Stimulated activated CD8-positive, alpha-beta memory T cell treated with anti-CD3 and anti-CD28 coated beads, Interleukin-2, amount 100 ng/mL, for 48 hours (primary cell): ENCODE results near the gene HHIP.

Source experiments
- DNase-seq, 2 donors: peaks; one replicate each; pipeline ENCODE4 v3.0.0-alpha.2; 2020; ENCODE audit warnings: low read depth in 2 of 2

The HHIP gene

GRCh38 chr4:144645631-144646522 is at the start of gene HHIP:
Gene HHIP (plus strand): TSS chr4:144646156. CDS start chr4:144646676, 520 bp downstream.
- DNase-seq = no peak

DNA sequence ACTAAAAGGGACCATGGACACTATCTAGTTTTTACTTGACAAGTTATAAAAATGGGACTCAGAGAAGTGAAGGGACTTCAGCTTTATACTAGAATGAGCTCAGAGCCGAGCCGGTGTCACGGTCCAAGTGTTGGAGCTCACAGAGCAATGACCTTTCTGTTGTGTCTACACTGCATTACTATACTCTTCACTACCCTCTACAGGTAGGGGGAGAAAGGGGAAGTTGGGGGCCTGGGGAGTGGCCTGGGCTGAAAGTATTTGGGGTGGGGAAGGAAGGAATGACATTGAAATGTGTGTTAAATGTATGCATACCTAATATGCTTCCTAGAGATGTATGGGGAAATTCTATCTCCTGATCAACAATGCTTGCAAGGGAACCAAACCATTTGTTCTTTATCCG is 48.8 kb upstream of the HHIP start:
- DNase-seq = no peak

GRCh38 chr4:144599621-144600020 is 46.3 kb upstream of the HHIP start:
- DNase-seq = no peak

DNA sequence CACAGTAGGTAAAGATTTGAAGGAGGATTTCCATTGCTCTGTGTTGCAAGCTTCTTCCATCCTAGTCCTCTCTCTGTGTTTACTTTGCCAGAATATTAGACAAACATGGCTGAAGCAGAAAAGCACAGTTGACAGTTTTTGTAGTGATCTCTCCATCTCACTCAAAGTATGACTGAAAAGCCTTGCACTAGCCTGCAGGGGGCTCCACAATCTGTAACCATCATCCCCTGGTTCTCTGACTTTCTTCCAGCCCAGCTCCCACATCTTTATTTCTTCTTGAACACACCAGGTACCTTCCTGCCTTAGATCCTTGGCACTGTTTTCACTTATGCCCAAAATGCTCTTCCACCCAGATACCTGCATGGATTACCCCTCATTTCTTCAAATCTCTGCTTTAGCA is 34.1 kb upstream of the HHIP start:
- no peak for DNase-seq

GRCh38 chr4:144614850-144615585 is 30.9 kb upstream of the HHIP start:
- DNase-seq = no peak

DNA sequence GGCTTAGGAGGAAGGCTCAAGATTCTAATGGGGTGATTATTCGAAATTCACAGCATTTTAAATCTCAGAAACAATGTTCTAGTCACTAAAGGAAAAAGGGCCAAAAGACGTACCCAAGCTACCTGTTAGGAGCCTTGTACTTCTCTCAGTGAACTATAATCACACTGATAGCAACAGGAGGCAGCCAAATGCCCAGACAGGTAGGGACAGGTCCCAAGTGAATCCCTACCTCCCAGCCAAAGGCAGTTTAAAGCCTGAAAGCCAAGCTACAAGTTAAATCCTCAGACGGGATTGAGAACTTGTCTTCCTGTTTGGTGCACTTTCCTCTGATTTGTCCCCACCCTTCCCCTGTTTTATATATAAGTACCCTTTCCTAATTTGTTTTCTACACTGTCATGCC is 24.3 kb upstream of the HHIP start:
- no peak for DNase-seq

- DNase-seq = no peak
These were observed 18.3 kb upstream of the HHIP start for GRCh38 chr4:144627663-144628076.

DNA sequence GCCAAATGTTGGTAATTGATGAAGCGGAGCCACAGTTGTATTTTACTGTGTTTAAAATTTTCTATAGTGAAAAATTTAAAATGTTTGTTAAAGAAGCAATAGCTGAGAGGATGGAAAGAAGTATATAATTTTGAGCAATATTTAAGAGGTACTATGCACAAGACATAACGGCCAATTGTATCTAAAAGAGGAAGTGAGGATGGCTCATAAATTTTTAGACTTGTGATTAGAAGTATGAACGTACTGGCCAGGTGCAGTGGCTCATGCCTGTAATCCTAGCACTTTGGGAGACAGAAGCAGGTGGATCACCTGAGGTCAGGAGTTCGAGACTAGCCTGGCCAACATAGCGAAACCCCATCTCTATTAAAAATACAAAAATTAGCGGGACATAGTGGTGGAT is 12.7 kb upstream of the HHIP start:
- no peak for DNase-seq

- DNase-seq = no peak
These were observed 10.8 kb upstream of the HHIP start for GRCh38 chr4:144634978-144635747.

DNA sequence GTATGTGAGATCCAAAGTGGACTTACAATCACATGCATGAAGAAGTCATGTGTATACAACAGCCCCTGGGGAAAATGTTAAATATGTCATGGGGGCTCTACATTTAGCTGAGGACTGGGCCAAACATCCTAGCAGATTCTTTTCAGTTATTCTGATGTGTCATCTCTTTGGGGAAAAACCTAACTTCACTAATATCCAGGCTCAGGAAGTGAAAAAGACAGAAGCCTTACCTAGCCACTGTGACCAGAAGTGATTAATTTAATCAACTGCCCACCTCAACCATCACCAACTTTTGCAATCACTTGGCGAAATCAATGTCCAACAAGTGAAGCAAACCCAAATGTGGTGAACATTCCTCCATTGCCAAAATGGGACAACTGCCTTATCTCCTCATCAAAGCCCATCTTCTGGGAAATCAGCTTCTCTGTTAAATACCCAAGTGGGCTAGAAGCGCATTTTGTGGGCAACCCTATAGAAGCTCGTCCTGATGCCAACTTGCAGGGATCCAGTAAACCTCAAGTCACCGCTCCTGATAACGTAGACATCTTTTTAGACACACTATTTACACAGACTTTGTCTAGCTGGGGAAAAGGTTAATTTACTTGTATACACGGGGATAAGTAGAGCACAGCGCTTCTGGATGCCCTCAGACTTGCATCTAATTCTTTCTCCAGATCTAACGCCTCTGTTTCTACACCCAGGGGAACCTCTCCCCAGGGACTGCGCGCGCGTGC is 1.4 kb upstream of the HHIP start:
- DNase-seq = no peak

GRCh38 chr4:144645102-144645630 is 790 bp upstream of the HHIP start:
- no peak for DNase-seq

DNA sequence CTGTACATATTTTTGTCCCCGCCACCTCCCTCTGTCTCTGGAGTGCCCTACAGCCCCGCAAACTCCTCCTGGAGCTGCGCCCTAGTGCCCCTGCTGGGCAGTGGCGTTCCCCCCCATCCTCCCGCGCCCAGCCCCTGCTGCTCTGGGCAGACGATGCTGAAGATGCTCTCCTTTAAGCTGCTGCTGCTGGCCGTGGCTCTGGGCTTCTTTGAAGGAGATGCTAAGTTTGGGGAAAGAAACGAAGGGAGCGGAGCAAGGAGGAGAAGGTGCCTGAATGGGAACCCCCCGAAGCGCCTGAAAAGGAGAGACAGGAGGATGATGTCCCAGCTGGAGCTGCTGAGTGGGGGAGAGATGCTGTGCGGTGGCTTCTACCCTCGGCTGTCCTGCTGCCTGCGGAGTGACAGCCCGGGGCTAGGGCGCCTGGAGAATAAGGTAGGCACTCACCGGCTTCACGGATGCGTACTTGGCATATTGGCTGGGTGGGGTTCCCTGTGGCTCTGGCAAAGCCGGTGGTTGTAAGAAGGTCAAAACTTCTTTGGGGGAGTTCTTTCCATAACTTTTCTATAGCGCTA is 653 bp downstream of the HHIP start:
- no peak for DNase-seq

- no peak for DNase-seq
These were observed 1.2 kb downstream of the HHIP start for GRCh38 chr4:144647095-144647561.

DNA sequence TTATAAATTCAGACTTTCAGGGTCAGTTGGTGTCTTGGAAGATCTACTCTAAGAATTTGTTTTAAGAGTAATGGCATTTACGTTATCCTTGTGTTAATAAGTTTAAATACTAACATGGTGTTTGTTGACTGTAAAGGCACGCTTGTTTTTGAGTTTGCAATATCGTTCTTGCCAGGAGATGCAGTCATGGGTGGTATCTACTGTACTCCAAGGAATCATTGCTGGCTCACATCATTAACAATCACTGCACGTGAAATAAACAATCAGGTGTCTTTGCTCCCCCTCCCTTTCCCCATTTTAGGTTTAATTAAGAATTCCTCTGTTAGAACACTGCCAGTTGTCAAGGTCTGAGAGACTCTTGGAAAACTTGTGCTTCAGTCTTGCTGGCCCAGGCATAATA is 1.6 kb downstream of the HHIP start:
- DNase-seq = no peak

- no peak for DNase-seq
These were observed 2.1 kb downstream of the HHIP start for GRCh38 chr4:144648042-144648441.

DNA sequence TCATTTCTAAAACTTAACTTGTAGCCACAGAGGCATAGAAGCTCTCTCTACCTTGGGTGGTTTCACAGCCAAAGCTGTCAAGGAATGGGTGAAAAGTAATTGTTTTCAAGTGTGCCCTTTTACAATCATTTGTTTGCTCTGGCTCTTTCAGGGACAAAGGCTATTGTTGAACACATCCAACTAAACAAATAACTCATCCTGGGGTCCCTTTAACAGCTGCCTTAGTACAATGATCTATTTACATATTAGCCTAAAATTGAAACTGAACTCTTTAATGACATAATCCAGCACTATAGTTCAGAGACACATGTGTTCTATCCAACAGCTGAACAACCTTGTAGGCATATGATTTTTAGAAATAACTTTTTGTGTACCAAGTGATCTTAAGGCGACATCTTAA is 3.7 kb downstream of the HHIP start:
- no peak for DNase-seq

DNA sequence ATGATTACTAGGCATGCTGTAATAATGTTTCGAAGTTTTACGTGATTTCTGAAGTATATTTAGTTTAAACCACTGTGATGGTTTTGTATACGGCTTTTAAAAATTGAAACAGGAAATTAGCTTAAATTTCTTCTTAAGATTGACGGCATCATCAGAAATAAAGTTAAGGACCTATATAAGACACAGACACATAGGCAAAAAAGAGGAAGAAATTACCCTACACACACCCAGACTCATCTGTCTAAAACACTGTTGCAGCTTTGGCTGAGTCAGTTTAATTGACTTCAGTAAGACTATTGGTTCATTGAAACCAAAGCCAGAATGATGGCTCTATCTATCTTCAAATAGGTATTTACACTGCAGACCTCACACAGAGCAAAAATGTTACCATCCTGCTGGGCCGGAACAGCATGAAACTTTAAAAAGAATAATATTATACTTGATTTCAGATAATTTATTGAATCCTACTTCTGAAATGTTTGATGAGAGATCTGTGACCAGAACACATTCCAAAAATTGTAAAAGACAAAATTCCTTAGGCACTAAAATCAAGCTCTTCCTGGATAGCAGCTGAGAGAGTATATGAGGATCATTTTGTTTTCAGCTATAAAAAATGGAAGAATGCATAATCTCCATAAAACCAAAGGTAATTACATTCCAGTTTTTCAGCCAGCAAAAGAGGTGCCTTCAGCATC is 4.5 kb downstream of the HHIP start:
- no peak for DNase-seq

DNA sequence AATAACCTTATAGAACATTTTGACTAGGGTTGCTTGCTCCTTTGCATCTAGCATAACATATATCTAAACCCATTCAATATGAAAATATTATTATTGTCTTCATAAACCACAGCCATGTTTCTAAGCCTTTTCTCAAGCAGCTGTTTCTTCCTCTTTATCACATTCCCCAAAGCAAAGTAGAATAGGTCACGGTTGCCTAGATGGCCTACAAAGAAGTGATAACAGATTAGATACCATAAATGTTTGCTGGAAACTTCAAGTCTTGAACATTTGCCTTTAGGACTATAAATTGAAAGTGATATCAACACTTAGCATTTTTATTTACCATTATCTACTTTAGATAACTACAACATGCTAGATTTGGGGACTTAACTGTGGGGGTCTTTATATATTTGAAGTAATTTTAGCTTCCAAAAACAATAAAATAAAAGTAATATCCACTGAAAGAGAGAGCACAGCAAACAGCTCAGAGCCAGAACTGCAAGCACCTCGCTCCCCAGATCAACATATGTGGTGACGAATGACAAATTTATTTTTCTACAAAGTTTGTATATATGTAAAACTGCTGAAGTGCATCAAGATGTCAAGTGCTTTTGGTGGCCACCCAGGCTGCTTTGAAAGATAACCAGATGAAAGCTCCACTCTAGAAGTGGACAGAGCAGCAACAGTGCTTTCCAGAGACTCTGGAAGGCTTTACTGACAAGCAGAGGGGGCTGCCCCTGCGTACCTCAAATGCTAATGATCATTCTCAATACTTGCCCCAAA is 8.0 kb downstream of the HHIP start:
- DNase-seq = no peak

DNA sequence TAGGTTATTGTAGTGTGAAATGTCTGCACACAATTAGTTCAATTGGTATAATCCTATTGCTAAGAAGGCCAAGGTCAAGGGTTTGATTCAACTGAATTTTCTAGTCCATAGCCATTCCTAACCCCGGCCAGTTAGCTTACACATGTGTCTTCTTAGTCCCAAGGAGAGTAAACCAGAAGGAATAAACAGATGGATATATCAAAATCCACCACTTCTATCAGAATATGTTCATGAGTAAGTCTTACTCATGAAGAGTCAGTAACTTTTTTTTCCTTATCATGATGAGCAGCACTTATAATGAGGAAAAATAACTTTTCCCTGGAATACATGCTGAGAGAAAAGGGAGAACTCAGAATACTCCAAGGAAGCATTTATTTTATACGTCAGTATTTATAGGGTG is 9.5 kb downstream of the HHIP start:
- DNase-seq = no peak

- no peak for DNase-seq
These were observed 10.9 kb downstream of the HHIP start for GRCh38 chr4:144656850-144657249.
